LNCaP clone FGC (cell line): ENCODE results near the gene IFT80.
"Not testable (repeated sequence)": the region's sequence is repeated elsewhere in the genome, so short reads cannot be mapped to it uniquely, and the experiment has no call there.

ENCODE experiments used
- DNase-seq: peaks from one replicate; pipeline ENCODE4 v3.0.0-alpha.2; 2011; ENCODE audit warnings: low read depth
- H3K4me3 ChIP-seq: 2 replicates; pipeline ENCODE4 v1.5.1; 2011; ENCODE audit warnings: mild to moderate bottlenecking, low read depth, low read length, control low read depth
- CTCF ChIP-seq: IDR thresholded peaks from 2 replicates; pipeline ENCODE4 v1.5.1; 2012; ENCODE audit warnings: mild to moderate bottlenecking; ENCODE audit not compliant: control insufficient read depth, insufficient read depth; ENCODE audit errors: extremely low read depth

Gene IFT80

GRCh38 chr3:160365869-160366522 is 33.0 kb downstream of the IFT80 start:
- TF ChIP-seq CTCF: no peak
- no peak for DNase-seq
- H3K4me3 ChIP-seq: no peak overlapping the region

DNA sequence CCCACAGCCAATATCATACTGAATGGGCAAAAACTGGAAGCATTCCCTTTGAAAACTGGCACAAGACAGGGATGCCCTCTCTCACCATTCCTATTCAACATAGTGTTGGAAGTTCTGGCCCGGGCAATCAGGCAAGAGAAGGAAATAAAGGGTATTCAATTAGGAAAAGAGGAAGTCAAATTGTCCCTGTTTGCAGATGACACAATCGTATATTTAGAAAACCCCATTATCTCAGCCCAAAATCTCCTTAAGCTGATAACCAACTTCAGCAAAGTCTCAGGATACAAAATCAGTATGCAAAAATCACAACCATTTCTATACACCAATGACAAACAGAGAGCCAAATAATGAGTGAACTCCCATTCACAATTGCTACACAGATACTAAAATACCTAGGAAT is 36.1 kb downstream of the IFT80 start:
- DNase-seq, H3K4me3 ChIP-seq: not testable (repeated sequence)

DNA sequence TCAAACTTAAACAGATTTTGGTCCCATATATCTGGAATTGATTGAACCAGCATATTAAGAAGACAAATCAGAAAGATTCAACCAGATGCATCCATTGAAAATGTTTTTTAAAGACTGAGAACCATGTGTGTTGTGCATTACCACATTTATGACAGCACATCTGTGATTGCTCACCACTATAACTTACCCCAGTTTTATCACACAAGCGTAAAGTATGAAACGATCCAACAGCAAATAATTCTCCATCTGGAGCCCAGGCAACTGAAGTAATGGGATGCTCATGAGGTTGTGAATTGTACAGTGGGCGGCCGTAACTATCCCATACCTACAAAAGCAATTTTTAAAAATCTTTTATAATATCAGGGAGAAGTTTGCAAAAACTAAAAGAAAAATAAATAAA is 43.2 kb downstream of the IFT80 start:
- H3K4me3 ChIP-seq: no peak overlapping the region
- no peak for DNase-seq
- no peak for TF ChIP-seq CTCF

GRCh38 chr3:160346511-160346910 is 52.5 kb downstream of the IFT80 start:
- DNase-seq: no peak
- no peak overlapping the region for H3K4me3 ChIP-seq
- TF ChIP-seq CTCF: no peak

DNA sequence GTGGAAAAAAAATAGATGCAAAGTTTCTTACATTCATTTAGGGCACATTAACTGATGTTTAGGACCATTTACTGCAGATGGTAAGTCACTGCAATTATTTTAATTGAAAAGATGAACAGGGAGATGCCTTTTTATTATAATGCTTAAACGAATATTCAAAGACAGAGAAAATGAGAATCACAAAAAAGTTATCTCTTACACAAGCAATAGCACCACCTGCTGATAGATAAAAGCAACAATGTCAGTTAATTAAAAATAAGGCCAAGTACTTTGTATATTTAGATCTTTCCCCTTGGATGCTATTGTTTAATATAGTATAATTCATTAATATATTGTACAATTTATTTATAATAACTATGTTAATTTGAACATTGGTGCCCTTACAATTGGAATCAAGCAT is 55.9 kb downstream of the IFT80 start:
- no peak overlapping the region for H3K4me3 ChIP-seq
- DNase-seq: no peak
- peak; percentile 45 for TF ChIP-seq CTCF

- H3K4me3 ChIP-seq: no peak overlapping the region
- TF ChIP-seq CTCF: no peak
- DNase-seq: no peak
Measured at GRCh38 chr3:160340351-160340750, 58.7 kb downstream of the IFT80 start.

GRCh38 chr3:160331127-160331937 is 67.7 kb downstream of the IFT80 start:
- DNase-seq: no peak
- no peak overlapping the region for H3K4me3 ChIP-seq
- TF ChIP-seq CTCF: no peak
